ENCODE results near the gene VMO1. TPM values are rescaled to one million over a fixed set of nuclear protein-coding genes. Genes with fewer than 3 reads are reported as not detected.

Gene VMO1
- total and polyA plus RNA-seq, 9 of the 15 experiments (the other 6 are each of a cell fraction or from before 2014, with no cell fraction given) = 0.31 TPM; not detected in 8

GRCh38 chr17:4823373-4824089, 37.4 kb upstream of the VMO1 start (continued):
- TF ChIP-seq MGA (IDR thresholded peaks at IDR 0.05) (no peak), ZNF668 (CRISPR knock-in tag; IDR thresholded peaks at IDR 0.05) (no peak), RBM25 (IDR thresholded peaks at IDR 0.05; ENCODE audit: low read depth, low read length, severe bottlenecking) (peak; percentile 61), SUPT5H (IDR thresholded peaks at IDR 0.05) (no peak), ZNF785 (CRISPR knock-in tag; IDR thresholded peaks at IDR 0.05) (no peak), E2F8 (IDR thresholded peaks at IDR 0.05; ENCODE audit: low read depth, partially characterized antibody) (no peak)
